HT-29 (cell line): ENCODE data around the gene NBL1. TPM values are rescaled to one million over a fixed set of nuclear protein-coding genes. Genes with fewer than 3 reads are reported as not detected.

Experiments
- DNase-seq: peaks from one replicate; pipeline ENCODE4 v3.0.0-alpha.2; 2015; ENCODE audit warnings: low spot score
- total RNA-seq: library from RNA; depleted of rRNA; stranded (reverse); fragments of >200 nt; shearing (Covaris generic); gene quantifications from 2 replicates; pipeline ENCODE4 v1.2.3, GENCODE V29; 2014; rRNA removed

The NBL1 gene, protein sequence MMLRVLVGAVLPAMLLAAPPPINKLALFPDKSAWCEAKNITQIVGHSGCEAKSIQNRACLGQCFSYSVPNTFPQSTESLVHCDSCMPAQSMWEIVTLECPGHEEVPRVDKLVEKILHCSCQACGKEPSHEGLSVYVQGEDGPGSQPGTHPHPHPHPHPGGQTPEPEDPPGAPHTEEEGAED
- total RNA-seq, result 62.3 and 80.6 TPM in 2 replicates

DNA sequence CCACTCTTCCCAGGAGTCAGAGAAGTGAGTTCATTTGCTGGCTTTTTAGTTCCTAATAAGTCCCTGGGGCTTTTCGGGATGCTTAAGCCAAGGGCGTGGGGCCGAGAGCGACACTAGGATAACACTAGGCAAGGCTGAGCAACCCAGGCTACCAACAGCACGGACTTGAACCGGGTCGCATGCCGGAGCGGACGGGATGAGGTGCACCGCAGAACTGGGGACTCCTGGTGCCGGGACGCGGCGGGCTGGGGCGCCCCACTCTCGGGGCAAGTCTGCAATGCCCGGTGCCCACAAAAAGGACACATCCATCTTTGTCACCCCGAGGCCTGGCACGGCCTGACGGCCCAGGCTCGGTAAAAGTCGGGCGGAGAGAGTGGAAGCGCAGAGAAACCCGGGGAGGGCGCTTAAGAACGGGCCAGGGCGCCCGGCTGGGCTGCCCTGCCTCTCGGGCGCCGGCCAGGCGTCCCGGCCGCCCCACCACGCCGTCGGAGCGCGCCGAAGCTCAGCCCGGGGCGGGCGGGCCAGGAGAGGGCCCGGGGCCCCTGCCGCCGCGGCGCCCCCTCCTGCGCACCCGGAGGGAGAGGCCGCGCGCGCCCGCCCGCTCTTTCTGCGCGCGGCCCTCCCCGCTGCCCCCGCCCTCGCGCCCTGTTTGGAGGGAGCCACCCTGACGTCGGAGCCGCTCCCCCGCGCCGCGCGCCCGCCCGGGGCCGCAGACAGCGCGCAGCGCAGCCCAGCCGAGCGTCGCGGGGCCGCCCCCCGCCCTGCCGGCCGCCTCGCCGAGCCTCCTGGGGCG lies at the start of gene NBL1:
Gene NBL1 (plus strand): TSS at position 710 of the 793 bp plus-strand sequence. CDS start 10,720 bp downstream, outside the sequence.
- DNase-seq, result peak; percentile 31

DNA sequence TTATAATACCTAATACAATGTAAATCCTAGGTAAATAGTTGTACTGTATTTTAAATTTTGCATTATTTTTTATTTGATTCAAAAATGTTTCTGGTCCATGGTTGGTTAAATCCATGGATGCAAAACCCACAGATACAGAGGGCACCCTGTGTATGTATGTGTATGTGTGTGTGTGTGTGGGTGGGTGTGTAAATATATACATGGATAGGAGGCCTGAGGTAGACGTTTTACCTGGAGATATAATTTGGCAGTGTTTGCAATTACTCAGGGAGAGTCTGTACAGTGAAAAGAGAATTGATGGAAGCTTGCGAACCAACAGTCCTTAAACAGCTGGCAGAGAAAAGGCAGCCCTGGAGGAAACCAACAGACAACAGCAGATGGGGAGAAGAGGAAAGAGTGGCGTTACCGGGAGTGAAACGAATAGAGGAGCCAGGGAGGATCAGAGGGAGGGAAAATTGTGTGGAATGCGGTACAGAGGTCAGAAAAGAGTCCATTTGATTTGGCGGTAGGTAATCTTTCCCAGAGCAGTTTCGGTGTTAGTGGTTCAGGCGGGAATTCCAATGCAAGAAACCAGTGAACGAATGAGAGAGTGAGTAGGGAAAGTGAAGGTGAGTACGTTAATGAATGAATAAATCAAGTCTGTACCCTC lies 47.9 kb upstream of the NBL1 start:
- DNase-seq, result no peak

DNA sequence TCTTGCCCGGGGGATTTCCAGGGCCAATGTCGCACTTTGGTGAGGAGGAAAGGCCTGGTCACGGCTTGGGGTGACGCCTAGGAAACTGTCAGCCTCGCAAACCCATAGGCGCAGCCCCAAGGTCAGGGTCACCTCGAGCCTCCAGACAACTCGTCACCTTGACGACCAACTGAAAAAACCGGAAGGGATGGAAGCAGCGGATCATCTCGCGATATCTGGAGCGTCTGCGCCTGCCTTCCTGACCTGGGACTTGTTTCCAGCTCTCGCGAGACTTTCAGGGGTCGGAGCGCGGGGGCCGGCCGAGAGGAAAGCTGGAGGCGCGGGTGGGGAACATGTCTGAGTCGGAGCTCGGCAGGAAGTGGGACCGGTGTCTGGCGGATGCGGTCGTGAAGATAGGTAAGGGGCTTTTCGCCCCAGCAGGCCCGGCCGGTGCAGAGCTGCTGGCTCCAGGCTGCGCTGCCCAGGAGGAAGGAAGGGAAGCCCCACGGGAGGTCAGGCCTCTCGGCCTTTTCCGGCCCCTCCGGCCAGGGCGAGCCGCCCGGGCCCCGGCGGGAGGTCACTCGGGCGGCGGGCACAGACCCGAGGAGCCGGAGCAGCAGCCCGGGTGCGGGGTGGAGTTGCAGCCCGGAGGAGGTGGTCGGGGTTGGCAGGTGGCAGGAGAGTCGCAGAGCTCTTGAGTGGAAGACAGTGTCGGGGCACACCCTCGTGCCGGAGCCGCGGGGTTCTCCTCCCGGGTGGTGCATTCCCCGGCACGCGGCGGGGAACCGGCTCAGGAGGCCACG lies 47.2 kb upstream of the NBL1 start:
- peak; percentile 99 for DNase-seq

DNA sequence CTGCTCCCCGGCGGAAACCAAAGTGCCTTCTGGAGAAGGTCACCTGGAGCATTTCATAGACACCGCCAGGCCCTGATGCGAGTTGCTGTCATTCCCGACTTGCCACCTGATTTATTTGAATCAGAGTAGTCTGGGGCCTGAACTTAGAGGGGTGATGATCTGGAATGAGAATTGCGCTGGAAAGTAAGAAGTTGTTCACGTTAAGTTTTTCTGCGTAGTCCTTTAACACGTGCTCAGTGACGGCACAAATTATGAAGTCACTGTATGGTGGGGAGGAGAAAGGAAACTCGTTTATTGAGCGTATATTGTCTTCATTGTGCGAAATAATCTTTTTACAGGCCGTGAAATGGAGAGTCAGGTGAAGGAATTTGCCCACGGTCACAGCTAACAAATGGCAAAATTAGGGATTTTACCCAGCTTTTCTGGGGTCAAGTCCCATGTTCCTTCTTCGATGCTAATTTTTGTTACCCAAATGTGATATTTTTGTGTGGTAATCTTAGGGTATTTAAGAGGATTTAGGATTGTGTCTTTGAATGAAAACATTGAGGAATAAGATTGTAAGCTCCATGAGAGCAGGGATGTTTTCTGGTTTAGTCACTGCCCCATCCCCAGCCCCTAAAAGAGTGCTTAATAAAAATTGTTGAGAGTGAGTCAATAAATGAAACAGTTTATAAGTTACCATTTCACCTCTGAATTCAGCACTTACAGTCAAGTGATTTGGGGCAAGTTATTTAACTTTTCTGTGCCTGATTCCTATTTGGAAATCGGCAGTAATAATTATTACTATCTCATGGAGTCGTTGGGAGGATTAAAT lies 46.4 kb upstream of the NBL1 start:
- peak; percentile 48 for DNase-seq

DNA sequence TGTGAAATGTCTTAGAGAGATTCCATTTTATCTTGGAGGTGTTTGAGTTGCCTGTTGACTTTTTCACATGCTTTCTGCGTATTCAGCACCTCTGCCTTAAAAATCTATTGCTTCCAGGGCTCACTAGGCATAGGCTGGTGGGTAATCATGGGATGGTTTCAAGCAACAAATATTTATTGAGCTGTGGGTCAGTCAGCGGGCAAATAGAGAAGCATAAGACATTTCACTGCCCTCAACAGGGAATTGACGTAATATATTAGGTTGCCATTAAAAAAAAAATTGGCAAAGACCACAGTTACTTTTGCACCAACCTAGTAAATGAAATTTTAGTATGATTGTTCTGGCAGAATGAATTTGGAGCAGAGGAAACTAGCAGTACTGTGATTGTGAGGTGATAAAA lies 44.3 kb upstream of the NBL1 start:
- no peak for DNase-seq

DNA sequence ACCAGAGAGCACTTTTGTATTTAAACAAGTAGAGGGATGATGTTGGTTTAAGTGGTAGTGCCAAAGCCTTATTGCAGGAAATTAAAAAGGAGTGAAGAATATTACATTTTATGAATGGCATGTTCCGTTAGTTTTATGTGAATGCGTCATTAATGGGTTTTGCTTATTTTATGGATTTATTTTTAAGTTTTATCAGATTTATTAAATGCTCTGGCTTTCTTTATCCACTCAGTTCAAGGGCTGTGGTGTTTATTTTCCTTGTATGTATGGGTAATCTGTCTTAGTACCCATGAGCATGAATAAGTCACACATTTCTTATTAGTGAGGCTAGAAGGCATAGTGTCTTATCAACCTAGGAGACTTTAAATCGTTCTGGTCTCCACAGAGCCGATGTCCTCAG lies 41.6 kb upstream of the NBL1 start:
- no peak for DNase-seq

DNA sequence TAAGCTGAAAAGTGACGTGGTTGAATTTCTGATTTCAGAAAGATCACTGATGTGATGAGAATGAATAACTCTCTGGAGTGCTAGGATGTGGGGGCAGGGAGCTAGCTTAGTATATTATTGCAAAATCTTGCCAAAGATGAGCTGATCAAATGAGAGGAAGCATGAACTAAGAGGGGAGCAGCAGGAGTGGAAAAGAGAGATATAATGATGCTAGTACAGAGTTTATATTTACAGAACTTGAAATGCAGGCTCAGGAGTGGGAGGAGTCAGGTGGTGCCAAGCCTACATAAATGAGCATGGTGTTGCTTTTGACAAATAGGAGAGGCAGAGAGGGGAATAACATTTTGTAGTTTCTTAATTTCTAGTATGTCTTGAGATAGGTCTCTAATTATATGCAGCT lies 38.1 kb upstream of the NBL1 start:
- no peak for DNase-seq

DNA sequence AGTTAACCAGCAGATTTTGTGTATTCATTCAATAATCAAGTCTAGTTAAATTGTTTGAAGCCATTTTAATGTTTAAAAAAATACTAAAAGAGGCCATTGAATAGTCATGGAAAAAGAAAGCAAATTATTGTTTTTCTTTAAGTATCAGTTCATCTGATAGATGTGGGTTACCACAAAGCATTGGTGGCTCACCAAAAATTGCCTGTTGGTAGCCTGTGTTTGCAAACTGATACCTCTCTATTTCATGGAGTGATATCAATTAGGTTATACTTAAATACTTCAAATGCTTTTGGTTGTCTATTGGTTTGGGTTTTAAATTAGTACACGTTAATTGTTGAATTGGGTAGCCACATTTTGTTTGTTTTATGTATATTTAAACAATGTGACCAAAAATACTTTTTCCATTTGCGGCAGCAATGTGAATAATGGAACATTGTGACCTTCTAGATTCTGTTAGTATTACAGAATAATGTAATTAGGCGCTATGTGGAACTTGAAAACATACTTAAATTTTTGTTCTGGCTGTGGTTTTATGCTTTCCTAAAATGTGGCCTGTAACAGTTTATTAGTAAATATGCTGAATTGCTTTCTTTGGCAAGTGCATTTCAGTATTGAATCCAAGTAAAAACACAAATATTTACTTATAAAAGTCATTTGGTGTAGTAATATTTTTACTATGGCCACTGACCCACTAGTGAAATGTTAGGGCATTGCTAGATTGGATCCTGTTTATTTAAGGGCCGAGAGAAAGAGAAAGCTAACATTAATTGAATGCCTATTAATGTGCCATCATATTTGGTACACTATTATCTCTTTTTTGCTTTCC lies 37.1 kb upstream of the NBL1 start:
- no peak for DNase-seq

DNA sequence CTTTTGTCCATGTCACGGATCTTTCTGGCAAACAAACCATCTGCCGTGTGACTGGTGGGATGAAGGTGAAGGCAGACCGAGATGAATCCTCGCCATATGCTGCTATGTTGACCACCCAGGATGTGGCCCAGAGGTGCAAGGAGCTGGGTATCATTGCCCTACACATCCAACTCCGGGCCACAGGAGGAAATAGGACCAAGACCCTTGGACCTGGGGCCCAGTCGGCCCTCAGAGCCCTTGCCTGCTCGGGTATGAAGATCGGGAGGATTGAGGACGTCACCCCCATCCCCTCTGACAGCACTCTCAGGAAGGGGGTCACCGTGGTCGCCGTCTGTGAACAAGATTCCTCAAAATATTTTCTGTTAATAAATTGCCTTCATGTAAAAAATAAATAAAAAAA lies 35.9 kb upstream of the NBL1 start:
- DNase-seq, result no peak

DNA sequence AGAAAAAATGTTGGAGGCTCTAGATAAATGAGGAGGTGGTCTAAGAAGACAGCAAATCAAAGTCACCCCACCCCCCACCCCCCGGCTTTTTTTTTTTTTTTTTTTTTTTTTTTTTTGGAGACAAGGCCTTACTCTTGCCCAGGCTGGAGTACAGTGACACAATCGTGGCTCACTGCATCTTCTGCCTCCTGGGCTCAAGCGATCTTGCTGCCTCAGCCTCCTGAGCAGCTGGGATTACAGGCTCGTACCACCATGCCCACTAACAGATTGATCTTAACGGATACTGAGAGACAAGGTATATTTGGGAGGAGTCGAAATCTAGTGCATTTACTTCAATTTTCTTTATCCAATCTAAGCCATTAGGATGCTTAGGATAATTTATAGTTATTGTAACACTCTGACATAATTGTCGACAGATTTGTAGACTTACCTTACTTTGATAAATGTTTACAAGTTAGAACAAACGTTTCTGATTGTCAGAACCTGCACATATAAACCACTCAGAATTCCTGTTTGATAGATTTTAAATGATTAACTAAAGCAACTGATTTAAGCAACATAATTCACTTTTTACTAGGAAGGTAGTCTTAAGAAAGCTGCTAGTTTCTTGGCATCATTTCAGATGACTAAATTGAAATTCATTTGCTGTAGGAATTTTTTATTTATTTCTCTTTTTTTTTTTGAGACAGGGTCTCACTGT lies 33.7 kb upstream of the NBL1 start:
- no peak for DNase-seq

DNA sequence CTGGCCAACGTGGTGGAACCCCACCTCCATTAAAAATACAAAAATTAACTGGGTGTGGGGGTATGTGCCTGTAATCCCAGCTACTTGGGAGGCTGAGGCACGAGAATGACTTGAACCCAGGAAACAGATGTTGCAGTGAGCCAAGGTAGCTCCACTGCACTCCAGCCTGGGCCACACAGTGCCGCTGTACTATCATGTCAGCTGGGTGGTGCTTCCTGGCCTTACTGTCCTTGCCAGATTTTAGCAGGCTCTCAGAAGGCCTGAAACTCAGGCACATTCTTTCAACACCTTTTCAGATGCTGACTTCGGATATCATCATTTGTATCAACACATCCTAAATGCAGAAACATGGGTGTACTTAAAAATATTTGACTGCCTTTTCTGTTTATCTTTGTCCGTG lies 31.6 kb upstream of the NBL1 start:
- no peak for DNase-seq

DNA sequence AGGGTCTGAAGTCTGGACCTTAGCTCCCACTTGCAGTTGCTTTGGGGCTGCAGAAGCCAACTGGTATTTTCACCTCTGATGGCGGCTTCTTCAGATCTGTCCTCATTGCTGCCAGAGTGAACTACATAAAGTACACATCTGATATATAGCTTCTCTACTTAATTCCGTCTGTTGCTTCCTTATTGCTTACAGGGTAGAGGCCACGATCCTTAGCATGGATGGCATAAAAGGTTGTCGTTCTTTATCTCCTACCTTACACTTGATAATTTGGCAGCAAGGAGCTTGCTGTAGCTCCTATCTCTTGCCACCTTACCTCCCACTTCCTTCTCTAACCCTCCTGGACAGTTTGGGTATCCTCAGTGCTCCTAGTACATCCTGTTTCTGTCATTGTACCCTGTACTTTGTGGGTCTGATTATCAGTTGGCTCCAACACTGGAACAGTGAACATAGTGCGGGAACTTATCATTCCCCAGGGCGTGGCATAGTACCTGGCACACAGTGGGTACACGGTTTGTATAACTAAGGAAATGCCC lies 30.9 kb upstream of the NBL1 start:
- DNase-seq, result no peak

DNA sequence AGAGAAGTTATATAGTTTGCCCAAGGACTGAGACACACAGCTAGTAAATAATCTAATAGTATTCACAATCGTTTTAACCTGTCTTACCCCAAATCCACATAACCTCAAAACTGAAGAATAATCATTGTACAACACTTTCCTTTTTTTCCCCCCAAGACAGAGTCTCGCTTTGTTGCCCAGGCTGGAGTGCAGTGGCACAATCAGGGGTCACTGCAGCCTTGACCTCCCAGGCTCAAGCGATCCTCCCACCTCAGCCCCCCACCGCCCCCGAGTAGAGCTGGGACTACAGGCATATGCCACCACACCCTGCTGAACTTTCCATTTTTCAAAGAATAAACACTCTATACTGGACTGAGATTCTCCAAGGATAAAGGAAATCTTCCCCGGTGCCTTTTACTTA lies 28.7 kb upstream of the NBL1 start:
- no peak for DNase-seq

DNA sequence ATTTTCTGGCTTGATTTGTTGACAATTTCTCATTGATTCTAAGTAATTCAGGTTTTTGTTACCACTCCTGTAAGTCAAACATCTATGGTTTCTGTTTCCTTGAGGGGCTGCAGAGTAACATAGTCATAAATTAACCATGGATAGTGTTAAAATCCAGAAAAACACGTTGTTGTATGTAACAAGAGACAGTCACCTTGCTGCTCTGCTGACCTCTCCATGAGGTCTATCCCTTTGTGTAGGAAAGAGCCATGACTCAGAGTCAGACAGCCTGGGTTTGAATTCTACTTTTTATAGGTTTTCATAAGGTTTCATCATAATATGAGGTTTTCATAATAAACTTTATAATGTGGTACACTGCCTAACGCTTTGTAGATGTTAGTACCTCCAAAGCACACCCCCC lies 27.6 kb upstream of the NBL1 start:
- no peak for DNase-seq

DNA sequence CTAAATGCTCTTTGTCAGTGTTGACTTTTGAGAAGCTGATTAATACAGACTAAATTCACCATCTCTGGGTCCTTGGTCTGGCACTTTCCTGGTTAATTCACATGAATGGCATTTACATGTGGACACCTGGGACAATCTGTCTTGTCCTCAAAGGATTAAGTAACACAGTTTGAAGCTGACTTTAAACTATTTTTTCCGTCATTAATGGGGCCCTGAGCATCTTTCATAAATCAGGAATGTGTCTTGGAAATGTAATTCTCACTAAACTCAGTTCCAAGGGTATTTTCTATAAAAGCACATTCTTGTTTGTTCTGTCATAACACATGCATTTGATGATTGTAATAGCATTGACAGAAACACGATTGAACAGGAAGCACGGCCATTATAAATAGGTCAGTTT lies 26.7 kb upstream of the NBL1 start:
- DNase-seq, result no peak

DNA sequence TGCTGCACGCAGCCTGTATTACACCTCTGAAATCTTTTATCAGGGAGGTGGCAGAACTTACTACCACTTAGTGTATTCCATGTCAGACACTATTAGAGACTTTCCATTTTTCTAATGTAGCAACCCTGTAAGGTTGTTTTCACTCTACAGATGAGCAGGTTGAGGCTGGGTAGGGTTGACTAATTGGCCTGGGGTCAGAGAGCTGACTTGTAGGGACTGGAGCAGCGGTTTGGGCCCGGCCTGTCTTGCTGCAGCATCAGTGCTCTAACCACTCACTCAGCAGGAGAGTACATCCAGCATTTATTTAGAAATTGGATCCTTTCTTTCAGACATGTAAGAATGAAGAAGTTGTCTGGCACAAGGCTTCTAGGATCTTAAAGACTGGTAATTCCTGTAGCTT lies 25.7 kb upstream of the NBL1 start:
- no peak for DNase-seq

DNA sequence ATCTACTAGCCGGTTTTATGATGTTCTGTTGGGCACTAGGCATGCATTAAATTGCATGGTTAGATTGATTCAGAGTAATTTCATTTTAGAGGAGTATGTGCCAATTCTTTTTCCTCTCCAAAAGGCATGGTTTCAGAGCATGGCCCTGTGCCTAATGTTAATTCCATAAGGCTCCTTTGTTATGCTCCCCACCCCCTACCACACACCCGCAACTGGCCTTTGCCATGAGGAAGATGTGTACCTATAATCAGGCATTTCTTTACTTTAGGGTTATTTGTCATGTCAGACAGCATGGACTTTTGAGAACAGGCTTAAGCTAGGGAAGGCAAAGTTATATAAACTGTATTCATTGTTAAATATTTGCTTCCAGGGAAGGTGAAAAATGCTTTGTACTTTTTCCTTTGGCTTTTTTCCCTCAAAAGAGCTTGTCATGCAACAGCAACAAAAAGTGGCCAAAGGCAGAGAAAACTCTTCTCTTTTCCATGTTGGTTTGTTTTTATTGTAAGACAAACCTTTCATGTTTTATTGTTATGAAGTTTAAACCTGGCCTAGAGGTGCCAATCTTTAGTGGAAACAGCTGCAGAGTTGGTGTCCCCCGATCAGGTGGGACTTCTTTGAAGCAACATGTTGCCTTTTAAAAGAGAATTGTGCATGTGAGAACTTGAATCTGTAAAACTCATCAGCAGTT lies 24.3 kb upstream of the NBL1 start:
- no peak for DNase-seq

DNA sequence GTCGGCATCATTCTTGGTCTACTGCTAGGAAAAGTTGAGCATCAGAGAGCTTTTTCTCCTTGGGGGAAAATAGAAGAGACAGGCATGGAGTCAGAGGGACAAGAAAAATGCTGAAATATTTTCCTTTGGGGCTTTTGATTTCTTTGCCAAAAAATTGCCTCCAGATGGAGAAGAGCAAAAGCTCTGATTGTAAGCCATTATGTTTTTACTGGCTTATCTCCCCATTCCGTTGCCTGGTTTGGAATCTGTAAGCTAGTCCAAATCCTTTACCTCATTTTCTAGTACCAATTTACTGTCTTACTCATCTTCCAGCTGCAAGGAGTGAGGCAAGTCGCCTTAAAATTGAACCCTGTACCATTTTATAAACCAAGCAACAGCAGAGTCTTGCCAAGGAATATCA lies 23.3 kb upstream of the NBL1 start:
- DNase-seq, result no peak
